MCF 10A (cell line): ENCODE results near the gene SLC2A4. TPM values are rescaled to one million over a fixed set of nuclear protein-coding genes. Genes with fewer than 3 reads are reported as not detected.
"Not testable (repeated sequence)": the region's sequence is repeated elsewhere in the genome, so short reads cannot be mapped to it uniquely, and the experiment has no call there.

Experiments used
- BruUV-seq: library from RNA; stranded (reverse); fragments of 400-500 nt; replicated peaks from 2 replicates; lab custom pipeline; 2021; lab: Mats Ljungman, UMichigan
- CTCF ChIA-PET: fragments of 300-600 bp; sonication (Branson Sonifier 250); formaldehyde crosslinking; extraction: SDS; loops from one replicate; lab custom pipeline; 2021; ENCODE audit warnings: antibody characterized with exemption, inconsistent platforms; lab: Yijun Ruan, JAX
- POLR2A ChIA-PET: fragments of 300-600, 350-650 bp; sonication (Branson Sonifier 250); formaldehyde crosslinking; extraction: SDS; loops from one replicate; lab custom pipeline; 2020; ENCODE audit warnings: antibody characterized with exemption, inconsistent platforms; lab: Yijun Ruan, JAX
- DNase-seq: peaks from one replicate; pipeline ENCODE4 v3.0.0-alpha.2; 2018; ENCODE audit not compliant: unreplicated experiment
- H3K27ac Mint-ChIP-seq: one replicate; pipeline ENCODE4 v1.8.0; 2022; ENCODE audit warnings: mild to moderate bottlenecking, low read depth, mixed read lengths; ENCODE audit not compliant: unreplicated experiment
- H3K27me3 Mint-ChIP-seq: one replicate; pipeline ENCODE4 v1.8.0; 2022; ENCODE audit warnings: mixed read lengths; ENCODE audit not compliant: insufficient read depth, unreplicated experiment
- H3K36me3 Mint-ChIP-seq: one replicate; pipeline ENCODE4 v1.8.0; 2022; ENCODE audit warnings: mild to moderate bottlenecking, moderate library complexity, mixed read lengths; ENCODE audit not compliant: insufficient read depth, unreplicated experiment
- H3K4me1 Mint-ChIP-seq: one replicate; pipeline ENCODE4 v1.8.0; 2022; ENCODE audit warnings: mixed read lengths; ENCODE audit not compliant: insufficient read depth, unreplicated experiment
- H3K4me3 Mint-ChIP-seq: one replicate; pipeline ENCODE4 v1.8.0; 2022; ENCODE audit warnings: mild to moderate bottlenecking, moderate library complexity, mixed read lengths; ENCODE audit not compliant: unreplicated experiment
- H3K9me3 Mint-ChIP-seq: one replicate; pipeline ENCODE4 v1.8.0; 2022; ENCODE audit warnings: mixed read lengths; ENCODE audit not compliant: unreplicated experiment
- CTCF ChIP-seq: fragments of 200-600 bp; IDR thresholded peaks from one replicate; pipeline ENCODE4 v1.8.0; 2022; ENCODE audit warnings: antibody characterized with exemption, mild to moderate bottlenecking; ENCODE audit not compliant: unreplicated experiment
- intact Hi-C: fragments of 100-400 bp; cut with micrococcal nuclease; formaldehyde crosslinking; loops from 2 replicates; pipeline ENCODE4 v1.14.1; 2022
- total RNA-seq: library from RNA; stranded (reverse); gene quantifications from 2 replicates; pipeline ENCODE4 v1.2.3, GENCODE V29; 2022

SLC2A4 gene
- total RNA-seq, 1 experiment from 2014 or later = not detected

GRCh38 chr17:7329997-7330637 lies 48.6 kb downstream of the SLC2A4 start:
- intact Hi-C loops = no loop called here
- no peak for TF ChIP-seq CTCF
- ChIA-PET POLR2A (interaction anchor here (0.6 to 3.6 kb wide), 31 partner anchors 9 to 358 kb away, joined by 3 to 54 read pairs (median 4); partner anchors contain the start of genes ACADVL, CD68, DLG4 and DVL2), CTCF (interaction anchor here (0.6 to 1.1 kb wide), 7 partner anchors 8 to 370 kb away, joined by 3 to 5 read pairs (median 4); no protein-coding TSS in a partner anchor)
- Mint-ChIP-seq H3K4me1 (peaks cover 15% of the 10 kb centered on the region), H3K27ac (peak overlapping the region; percentile 96), H3K4me3 (peak overlapping the region; percentile 99), H3K36me3 (peaks cover 20% of the 10 kb centered on the region), H3K9me3 (no peaks in the 10 kb centered on the region), H3K27me3 (no peaks in the 10 kb centered on the region)
- no TSS peak for BruUV-seq
- peak; percentile 81 for DNase-seq

DNA sequence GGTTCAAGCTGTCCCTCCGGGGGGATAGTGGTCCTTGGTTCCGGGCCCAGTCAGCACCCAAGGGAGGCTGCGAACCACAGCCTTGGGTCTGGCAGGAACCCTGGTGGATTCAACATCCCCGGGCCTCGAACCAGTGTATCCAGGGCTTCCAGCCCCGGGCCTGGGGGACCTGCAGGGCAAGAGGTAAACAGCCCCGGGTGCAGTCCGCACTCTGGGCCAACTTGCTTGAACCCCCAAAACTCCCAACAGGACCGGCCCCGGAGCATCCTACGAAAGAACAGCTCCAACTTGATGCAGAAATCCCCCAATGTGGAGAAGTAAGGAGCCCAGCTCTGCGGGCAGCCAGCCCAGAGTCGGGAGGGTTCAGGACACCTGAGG lies 49.1 kb downstream of the SLC2A4 start:
- BruUV-seq = no TSS peak
- Mint-ChIP-seq H3K9me3 (no peaks in the 10 kb centered on the region), H3K4me3 (peak overlapping the region; percentile 99), H3K27ac (no peak overlapping the region), H3K27me3 (no peaks in the 10 kb centered on the region), H3K4me1 (peaks cover 15% of the 10 kb centered on the region), H3K36me3 (peaks cover 16% of the 10 kb centered on the region)
- CTCF ChIA-PET = interaction anchor here (1.1 kb wide), 1 partner anchor 106 kb away, joined by 5 read pairs; no protein-coding TSS in a partner anchor
- no peak for TF ChIP-seq CTCF
- intact Hi-C loops = no loop called here
- POLR2A ChIA-PET = interaction anchor here (0.6 to 3.6 kb wide), 8 partner anchors 9 to 297 kb away, joined by 3 to 54 read pairs (median 8); partner anchors contain the start of genes DVL2, KCTD11, SAT2 and TMEM95
- no peak for DNase-seq

DNA sequence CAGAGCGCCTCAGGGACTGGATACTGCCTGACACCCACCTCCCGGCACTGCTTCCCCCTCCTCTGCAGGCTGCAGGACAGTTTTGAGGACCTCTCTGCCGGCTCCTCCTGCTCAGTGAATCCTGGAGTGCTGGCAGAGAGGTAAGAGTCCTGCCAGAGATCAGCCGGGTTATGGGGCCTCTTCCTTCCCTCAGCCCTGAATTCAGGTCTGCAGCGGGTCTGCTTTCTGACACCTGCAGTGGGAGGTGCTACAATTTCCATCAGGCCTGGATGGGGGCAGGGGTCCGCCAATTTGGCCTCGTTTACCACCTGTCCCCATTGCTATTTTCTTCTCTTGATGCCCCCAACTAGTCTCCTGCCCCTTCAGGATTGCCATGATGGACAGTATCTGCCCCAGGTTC lies 50.6 kb downstream of the SLC2A4 start:
- ChIA-PET CTCF (no interaction called here), POLR2A (no interaction called here)
- no peak overlapping the region for H3K27ac Mint-ChIP-seq
- H3K36me3 Mint-ChIP-seq = peaks cover 5% of the 10 kb centered on the region
- no peak for DNase-seq
- H3K27me3 Mint-ChIP-seq = no peaks in the 10 kb centered on the region
- peaks cover 15% of the 10 kb centered on the region for H3K4me1 Mint-ChIP-seq
- no TSS peak for BruUV-seq
- intact Hi-C loops = no loop called here
- no peaks in the 10 kb centered on the region for H3K9me3 Mint-ChIP-seq
- no peak overlapping the region for H3K4me3 Mint-ChIP-seq
- no peak for TF ChIP-seq CTCF

DNA sequence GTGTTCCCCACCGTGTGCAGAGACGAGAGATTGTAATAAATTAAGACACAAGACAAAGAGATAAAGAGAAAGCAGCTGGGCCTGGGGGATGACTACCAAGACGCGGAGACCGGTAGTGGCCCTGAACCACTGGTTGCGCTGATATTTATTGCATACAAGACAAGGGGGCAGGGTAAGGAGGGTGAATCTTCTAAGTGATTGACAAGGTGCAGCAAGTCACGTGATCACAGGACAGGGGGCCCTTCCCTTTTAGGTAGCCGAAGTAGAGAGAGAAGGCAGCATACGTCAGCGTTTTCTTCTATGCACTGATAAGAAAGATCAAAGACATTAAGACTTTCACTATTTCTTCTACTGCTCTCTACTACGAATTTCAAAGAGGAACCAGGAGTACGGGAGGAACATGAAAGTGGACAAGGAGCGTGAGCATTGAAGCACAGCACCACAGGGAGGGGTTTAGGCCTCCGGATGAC lies 51.1 kb downstream of the SLC2A4 start:
- CTCF ChIA-PET, POLR2A ChIA-PET, H3K4me3 Mint-ChIP-seq, H3K27ac Mint-ChIP-seq, H3K9me3 Mint-ChIP-seq, H3K36me3 Mint-ChIP-seq, BruUV-seq, intact Hi-C loops, DNase-seq, H3K27me3 Mint-ChIP-seq: not testable (repeated sequence)
- peaks cover 14% of the 10 kb centered on the region for H3K4me1 Mint-ChIP-seq
